ENCODE results near the gene SCPEP1.
"Not testable (repeated sequence)": the region's sequence is repeated elsewhere in the genome, so short reads cannot be mapped to it uniquely, and the experiment has no call there.

Gene SCPEP1

GRCh38 chr17:56977673-56978395, at the start of gene SCPEP1:
TSS of gene SCPEP1 (plus strand) at chr17:56978131. CDS start at chr17:56978160, 29 bp downstream.
- peak; percentile 57 to 67 for DNase-seq (ENCODE audit: extremely low read depth in 1 of 2, low read depth in 1 of 2)

GRCh38 chr17:56928586-56928985, 49.3 kb upstream of the SCPEP1 start:
- no peak for DNase-seq (ENCODE audit: extremely low read depth in 1 of 2, low read depth in 1 of 2)

GRCh38 chr17:56929362-56929969, 48.5 kb upstream of the SCPEP1 start:
- DNase-seq (ENCODE audit: extremely low read depth in 1 of 2, low read depth in 1 of 2): no peak

- no peak for DNase-seq (ENCODE audit: extremely low read depth in 1 of 2, low read depth in 1 of 2)
Measured at GRCh38 chr17:56930739-56931337, 47.1 kb upstream of the SCPEP1 start.

- no peak for DNase-seq (ENCODE audit: extremely low read depth in 1 of 2, low read depth in 1 of 2)
Measured at GRCh38 chr17:56933151-56933745, 44.7 kb upstream of the SCPEP1 start.

- DNase-seq (ENCODE audit: extremely low read depth in 1 of 2, low read depth in 1 of 2): no peak
Measured at GRCh38 chr17:56933868-56934267, 44.1 kb upstream of the SCPEP1 start.

GRCh38 chr17:56934280-56934679, 43.7 kb upstream of the SCPEP1 start:
- peak in 1 of 2 donors; percentile 28 for DNase-seq (ENCODE audit: extremely low read depth in 1 of 2, low read depth in 1 of 2)

- DNase-seq (ENCODE audit: extremely low read depth in 1 of 2, low read depth in 1 of 2): no peak
Measured at GRCh38 chr17:56935461-56935860, 42.5 kb upstream of the SCPEP1 start.

- DNase-seq (ENCODE audit: extremely low read depth in 1 of 2, low read depth in 1 of 2): no peak
Measured at GRCh38 chr17:56936697-56937322, 41.1 kb upstream of the SCPEP1 start.

- DNase-seq (ENCODE audit: extremely low read depth in 1 of 2, low read depth in 1 of 2): no peak
Measured at GRCh38 chr17:56937687-56938086, 40.2 kb upstream of the SCPEP1 start.

GRCh38 chr17:56938206-56938605, 39.7 kb upstream of the SCPEP1 start:
- not testable (repeated sequence) for DNase-seq (ENCODE audit: extremely low read depth in 1 of 2, low read depth in 1 of 2)

GRCh38 chr17:56939869-56940484, 38.0 kb upstream of the SCPEP1 start:
- DNase-seq (ENCODE audit: extremely low read depth in 1 of 2, low read depth in 1 of 2): no peak

- DNase-seq (ENCODE audit: extremely low read depth in 1 of 2, low read depth in 1 of 2): no peak
Measured at GRCh38 chr17:56943505-56944125, 34.3 kb upstream of the SCPEP1 start.

- no peak for DNase-seq (ENCODE audit: extremely low read depth in 1 of 2, low read depth in 1 of 2)
Measured at GRCh38 chr17:56945938-56946505, 31.9 kb upstream of the SCPEP1 start.

- DNase-seq (ENCODE audit: extremely low read depth in 1 of 2, low read depth in 1 of 2): no peak
Measured at GRCh38 chr17:56947741-56948140, 30.2 kb upstream of the SCPEP1 start.

GRCh38 chr17:56948491-56948890, 29.4 kb upstream of the SCPEP1 start:
- no peak for DNase-seq (ENCODE audit: extremely low read depth in 1 of 2, low read depth in 1 of 2)

- no peak for DNase-seq (ENCODE audit: extremely low read depth in 1 of 2, low read depth in 1 of 2)
Measured at GRCh38 chr17:56949595-56949994, 28.3 kb upstream of the SCPEP1 start.

- no peak for DNase-seq (ENCODE audit: extremely low read depth in 1 of 2, low read depth in 1 of 2)
Measured at GRCh38 chr17:56956992-56957391, 20.9 kb upstream of the SCPEP1 start.

GRCh38 chr17:56960596-56961538, 17.1 kb upstream of the SCPEP1 start, which contains the start of gene COIL:
TSS of gene COIL (minus strand) at chr17:56961050. CDS start at chr17:56961019, 31 bp downstream.
- DNase-seq (ENCODE audit: extremely low read depth in 1 of 2, low read depth in 1 of 2): peak; percentile 81 to 88

Measured in stimulated activated CD8-positive, alpha-beta memory T cell treated with anti-CD3 and anti-CD28 coated beads, Interleukin-7, amount 100 ng/mL, for 48 hours (primary cell).